Tongue (tissue), 2 donors: ENCODE data around the gene EVC. TPM values are rescaled to one million over a fixed set of nuclear protein-coding genes. Genes with fewer than 3 reads are reported as not detected.
"Not testable (repeated sequence)": the region's sequence is repeated elsewhere in the genome, so short reads cannot be mapped to it uniquely, and the experiment has no call there.

ENCODE experiments used
- DNase-seq: peaks from one replicate; pipeline ENCODE4 v3.0.0-alpha.2; 2015
- total RNA-seq: library from RNA; depleted of rRNA; stranded (reverse); fragments of >200 nt; gene quantifications from one replicate; pipeline ENCODE4 v1.2.3, GENCODE V29; 2014

The EVC gene
- total RNA-seq, 1 donor from 2014 or later, result 37.2 TPM

DNA sequence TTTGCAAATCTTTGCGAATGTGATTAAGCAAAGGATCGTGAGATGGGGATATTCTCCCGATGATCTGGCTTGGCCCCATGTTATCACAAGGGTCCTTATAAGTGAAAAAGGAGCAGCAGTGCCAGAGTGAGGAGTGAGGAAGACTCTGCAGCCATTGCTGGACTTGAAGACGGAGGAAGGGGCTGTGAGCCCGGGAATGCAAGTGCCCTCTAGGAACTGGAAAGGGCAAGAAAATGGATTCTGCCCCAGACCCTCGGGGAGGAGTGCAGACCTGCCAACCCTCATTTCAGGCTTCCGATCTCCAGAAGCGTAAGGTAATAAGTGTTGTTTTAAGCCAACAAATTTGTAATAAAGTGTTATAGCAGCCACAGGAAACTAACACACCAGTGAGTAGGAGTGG is 76.3 kb downstream of the EVC start:
- no peak for DNase-seq

GRCh38 chr4:5788144-5788543 is 77.1 kb downstream of the EVC start:
- no peak for DNase-seq

DNA sequence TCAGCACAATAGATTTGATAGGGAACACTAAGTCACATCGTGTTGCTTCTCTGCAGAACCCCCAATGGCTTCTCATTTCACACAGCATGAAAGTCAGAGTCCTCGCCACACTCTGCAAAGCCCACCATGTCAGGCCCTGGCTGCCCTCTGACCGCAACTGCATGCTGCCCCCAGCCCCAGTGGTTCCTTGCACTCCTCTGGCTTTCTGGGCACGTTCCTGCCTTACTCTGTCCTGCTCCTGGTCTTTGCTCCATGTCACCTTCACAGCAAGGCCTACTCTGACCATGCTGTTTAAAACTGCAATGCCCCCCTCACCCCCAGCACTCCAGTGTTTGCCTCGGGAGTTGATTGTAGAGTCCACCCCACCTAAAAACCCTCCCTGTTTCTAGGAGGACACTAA is 78.1 kb downstream of the EVC start:
- DNase-seq, result no peak

DNA sequence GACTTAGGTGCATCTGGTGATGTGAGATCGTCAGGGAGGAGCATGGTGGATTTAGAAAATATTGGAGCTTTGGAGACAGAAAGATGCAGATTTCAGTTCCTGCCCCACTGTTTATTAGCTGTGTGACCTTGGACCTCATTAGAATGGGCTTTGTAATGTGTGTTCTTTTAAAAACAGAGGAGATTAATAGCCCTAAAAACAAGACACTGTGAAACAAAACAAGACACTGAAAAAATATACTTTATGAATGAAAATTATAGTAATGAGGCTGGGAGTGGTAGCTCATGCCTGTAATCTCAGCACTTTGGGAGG is 79.5 kb downstream of the EVC start:
- no peak for DNase-seq

DNA sequence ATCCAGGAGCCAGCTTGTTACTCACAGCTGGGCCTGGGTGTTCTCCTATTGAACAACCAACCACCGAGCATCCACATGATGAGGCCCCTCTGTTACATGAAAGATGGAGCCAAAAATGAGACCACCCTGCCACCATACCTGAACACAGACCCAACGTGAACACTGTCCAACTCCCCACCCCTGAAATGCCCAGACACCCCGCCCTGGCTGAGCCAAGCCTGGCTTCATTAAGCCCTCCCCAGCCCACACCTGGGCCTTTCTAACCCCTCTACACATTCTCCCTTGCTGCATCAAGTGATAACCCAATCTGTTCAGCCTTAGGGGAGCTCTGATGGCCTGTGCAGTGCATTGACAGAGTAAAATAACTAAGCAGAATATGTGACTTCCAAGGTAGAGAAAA is 80.7 kb downstream of the EVC start:
- DNase-seq, result no peak

DNA sequence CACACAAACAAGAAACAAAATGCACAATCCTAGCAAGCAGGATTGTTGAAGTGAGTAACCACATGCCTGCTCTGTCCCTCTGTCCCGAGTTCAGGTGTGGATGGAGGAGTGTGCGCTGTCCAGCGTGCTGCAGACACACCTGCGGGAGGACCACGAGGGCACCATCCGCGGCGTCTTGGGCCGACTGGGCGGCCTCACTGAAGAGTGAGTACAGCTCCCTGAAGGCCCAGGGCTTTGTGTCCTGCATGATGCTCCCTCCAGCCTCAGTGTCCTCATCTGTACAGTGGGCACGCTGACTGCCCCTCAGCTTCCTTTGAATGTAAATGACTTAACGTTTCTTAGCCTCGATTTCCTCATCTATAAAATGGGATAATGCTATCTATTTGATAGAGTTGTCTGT is 82.5 kb downstream of the EVC start:
- DNase-seq, result no peak

DNA sequence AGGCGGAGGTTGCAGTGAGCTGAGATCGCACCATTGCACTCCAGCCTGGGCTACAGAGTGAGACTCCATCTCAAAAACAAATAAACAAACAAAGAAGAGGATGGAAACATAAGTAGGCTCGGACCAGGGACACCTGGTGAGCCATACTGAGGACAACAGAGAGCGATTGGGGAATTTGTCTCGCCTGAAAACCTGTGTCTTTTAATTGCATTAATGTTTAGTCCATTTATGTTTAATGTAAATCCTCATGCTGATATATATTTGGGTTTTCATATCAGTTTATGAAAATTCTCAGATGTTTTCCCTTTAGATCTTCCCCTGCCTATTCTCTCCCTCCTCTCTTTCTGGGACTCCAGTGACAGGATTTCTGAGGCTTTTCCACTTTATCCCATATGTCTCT is 84.6 kb downstream of the EVC start:
- DNase-seq, result no peak

DNA sequence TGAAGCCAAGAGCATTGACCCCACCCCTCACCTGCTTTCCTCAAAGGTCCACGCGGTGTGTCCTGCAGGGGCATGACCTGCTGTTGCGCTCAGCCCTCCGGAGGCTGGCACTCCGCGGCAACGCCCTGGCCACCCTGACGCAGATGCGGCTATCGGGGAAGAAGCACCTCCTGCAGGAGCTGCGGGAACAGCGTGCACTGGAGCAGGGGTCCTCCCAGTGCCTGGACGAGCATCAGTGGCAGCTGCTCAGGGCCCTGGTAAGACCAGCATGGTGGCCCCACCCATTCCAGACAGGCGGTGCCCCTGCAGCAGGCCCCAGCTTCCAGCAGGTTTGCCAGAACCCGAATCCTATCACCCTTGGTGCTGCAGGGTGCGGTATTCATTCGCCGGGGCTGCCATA is 86.0 kb downstream of the EVC start:
- DNase-seq, result no peak

DNA sequence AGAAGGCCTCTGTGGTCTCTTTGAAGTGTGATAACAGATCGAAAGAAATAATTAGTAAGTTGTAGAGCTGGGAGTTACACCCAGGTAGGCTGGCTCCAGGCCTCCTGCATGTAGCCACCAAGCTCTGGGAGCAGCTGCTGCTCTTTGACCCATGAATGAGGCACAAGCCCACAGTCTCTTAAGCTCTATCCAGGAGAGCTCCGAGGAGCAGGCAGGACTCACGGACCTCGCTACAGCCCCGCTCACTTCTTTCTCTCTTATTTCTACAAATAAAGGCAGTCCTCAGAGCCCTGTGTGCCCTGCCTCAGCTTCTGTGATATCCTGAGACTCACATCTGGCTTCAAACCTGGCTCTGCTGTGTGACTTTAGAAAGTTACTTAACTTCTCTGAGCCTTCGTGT is 86.9 kb downstream of the EVC start:
- no peak for DNase-seq

GRCh38 chr4:5798462-5798861 is 87.5 kb downstream of the EVC start:
- DNase-seq, result no peak

DNA sequence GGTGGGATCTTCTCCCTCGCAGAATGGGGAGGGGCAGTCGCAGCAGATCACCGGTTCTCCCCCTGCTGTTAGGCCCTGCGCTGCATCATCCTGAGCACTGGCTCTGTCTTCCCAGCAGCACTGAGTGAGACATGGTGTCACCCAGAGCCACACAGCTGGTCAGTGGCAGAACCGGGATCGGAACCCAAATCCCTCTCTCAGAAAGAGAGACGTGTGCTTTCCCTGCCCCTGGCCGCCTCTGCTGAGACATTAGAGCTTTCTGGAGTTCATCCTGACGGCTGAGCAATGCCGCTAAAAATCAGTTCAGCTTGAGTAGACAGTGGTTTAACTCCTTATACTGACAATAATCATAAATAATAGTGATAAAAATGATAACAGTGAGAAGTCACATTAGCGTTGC is 87.9 kb downstream of the EVC start:
- no peak for DNase-seq

- DNase-seq, result no peak
These were observed 88.4 kb downstream of the EVC start for GRCh38 chr4:5799406-5799805.

- DNase-seq, result no peak
These were observed 89.5 kb downstream of the EVC start for GRCh38 chr4:5800496-5800895.

DNA sequence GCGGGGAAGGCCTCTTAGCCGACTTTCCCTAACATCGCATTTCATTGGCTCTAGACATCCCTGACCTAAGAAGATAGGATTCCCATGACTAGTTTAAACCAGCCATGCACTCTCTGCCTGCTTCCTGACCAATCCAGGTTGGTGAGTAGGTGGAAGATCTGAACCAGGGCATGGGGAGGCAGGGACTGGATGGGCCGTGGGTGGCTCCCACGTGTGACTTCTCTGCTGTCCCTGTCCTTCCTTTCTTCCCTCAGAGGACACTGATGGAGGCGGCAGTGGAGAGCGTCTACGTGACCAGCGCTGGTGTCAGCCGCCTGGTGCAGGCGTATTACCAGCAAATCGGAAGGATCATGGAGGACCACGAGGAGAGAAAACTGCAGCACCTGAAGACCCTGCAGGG is 90.7 kb downstream of the EVC start:
- no peak for DNase-seq

DNA sequence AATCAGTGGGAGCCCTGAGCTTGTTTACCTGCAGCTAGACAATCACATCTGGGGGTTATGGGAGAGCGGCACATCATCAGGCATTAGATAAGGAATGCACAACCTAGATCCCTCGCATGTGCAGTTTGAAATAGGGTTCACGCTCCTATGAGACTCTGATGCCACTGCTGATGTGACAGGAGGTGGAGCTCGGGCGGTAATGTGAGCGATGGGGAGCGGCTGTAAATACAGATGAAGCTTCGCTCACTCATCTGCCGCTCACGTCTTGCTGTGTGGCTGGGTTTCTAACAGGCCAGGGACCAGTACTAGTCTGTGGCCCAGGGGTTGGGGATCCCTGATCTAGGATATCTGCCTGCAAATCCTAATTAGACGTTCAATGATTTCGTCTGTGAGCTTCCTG is 91.6 kb downstream of the EVC start:
- no peak for DNase-seq

- DNase-seq, result no peak
These were observed 93.7 kb downstream of the EVC start for GRCh38 chr4:5804656-5805055.

GRCh38 chr4:5805270-5805669 is 94.3 kb downstream of the EVC start:
- no peak for DNase-seq

DNA sequence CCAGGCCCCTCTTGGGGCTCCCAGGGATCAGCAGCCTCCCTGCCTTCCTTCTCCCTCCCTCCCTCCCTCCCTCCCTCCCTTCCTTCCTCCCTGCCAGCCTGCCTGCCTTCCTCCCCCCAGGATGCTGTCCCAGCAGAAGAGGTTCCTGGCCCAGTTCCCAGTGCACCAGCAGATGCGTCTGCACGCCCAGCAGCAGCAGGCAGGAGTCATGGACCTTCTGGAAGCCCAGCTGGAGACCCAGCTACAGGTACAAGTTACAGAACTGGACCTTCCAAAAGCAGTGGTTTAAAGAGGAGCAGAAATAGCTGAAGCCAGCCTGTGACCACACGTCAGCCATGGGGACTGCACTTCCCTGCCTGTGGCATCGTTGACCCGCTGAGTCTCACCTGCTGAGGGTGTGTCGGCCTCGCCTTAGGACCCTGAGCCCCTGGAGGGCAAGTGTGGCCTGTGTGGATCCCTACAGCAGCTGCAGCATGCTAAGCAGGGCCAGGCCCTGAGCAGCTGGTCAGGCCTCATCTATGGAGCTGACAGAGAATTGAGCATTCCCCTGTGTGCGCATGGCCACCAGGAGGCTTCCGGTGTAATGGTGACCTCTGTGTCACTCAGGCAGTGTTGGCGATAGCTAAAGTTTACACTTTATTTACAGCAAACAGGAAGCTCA is 97.2 kb downstream of the EVC start:
- peak; percentile 25 for DNase-seq

DNA sequence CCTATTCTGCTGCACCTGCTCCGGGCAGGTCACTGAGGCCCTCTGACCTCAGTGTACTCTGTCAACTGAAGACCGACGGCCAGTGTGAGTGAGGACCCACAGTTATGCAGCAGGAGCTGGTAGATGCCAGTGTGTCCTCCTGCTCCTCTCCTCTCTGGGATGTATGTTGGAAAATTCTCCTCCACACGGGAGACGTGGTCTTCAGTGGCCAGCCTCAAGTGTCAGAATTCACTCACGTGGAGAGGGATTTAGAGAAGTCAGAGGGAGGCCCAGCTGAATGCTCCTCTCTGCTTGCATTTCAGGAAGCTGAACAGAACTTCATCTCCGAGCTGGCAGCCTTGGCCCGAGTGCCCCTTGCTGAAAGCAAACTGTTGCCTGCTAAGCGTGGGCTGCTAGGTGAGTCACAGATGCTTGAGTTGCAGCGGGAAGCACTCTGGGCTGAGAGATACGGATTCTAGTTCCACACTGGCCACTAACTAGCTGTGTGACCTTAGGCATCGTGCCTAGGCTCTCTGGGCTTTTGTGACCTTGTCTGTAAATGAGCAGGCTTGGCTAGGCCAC is 98.3 kb downstream of the EVC start:
- DNase-seq, result no peak

- no peak for DNase-seq
These were observed 99.2 kb downstream of the EVC start for GRCh38 chr4:5810151-5810550.

DNA sequence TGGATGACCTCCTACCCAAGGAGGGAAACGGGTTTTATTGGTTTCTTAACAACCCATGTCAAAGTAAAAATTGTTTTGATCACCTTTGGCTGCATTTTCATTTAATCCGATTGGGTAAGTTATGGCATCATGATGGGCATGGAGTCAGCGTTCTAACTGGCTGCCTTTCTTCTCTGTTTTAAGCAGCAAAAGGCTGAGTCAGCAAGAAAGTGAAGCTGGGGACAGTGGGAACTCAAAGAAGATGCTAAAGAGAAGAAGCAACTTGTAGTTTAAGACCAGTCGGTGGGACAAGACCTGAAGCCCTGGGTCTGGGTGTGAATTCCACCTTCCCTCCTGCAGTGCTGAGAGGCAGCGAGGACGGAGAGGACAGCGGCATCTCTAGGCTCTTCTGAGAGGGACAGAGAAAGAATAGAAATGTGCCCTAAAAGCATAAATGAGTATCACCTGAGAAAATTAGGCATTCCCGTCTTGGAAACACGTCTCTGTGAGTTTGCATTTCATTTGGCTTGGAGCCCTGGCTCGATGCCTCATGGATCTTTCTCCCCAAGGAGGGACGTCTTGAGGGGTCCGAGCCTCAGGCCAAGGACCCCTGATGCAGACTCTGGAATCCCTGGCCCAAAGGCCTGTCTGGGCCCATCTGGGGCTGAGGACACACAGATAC is 99.9 kb downstream of the EVC start:
- DNase-seq, result no peak

GRCh38 chr4:5812057-5812456 is 101.1 kb downstream of the EVC start:
- not testable (repeated sequence) for DNase-seq

DNA sequence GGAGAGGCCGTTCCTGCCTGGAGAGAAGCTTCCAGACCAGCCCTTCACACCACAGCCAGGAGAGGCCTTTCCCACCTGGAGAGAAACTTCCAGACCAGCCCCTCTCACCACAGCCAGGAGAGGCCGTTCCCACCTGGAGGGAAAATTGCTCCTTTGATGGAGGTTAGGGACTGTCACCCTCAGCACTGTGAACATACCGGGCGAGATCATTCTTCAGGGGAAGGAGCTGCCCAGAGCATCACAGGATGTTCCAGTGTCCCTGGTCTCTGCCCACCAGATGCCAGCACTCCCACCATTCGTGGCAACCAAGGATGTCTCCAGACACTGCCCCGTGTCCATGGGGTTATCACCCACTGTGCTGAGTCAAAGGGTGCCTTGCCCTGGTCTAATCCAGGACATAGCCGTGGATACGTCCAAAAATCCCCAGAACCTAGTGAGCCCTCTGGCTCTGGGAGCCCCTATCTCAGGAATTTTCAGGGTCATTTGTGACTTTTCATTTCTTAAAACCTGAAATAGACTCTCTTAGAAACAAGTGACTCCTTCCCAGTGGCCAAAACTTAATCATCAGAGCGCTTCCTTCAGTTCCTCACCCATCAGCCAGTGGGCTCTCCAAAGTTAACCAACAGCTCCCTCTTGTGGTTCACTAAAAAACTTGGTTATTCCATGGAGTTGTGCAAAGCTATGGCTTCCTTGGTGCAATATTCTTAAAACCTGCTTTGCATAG is 101.7 kb downstream of the EVC start:
- DNase-seq, result peak; percentile 87

GRCh38 chr4:5813882-5814255 is 102.9 kb downstream of the EVC start:
- no peak for DNase-seq
